GM12872 (cell line): ENCODE results near the gene ZIC1.

ENCODE experiments used
- CTCF ChIP-seq: IDR thresholded peaks from 3 replicates; pipeline ENCODE4 v1.5.1; 2011; ENCODE audit warnings: low read depth, mild to moderate bottlenecking, low read length, moderate library complexity; ENCODE audit not compliant: insufficient read depth

ZIC1 gene

GRCh38 chr3:147404800-147405230 is 4.3 kb upstream of the ZIC1 start:
- no peak for TF ChIP-seq CTCF

GRCh38 chr3:147405231-147406027 is 3.7 kb upstream of the ZIC1 start:
- no peak for TF ChIP-seq CTCF

- no peak for TF ChIP-seq CTCF
These were observed 2.9 kb upstream of the ZIC1 start, which contains the start of gene ZIC4 for GRCh38 chr3:147406028-147406931. Gene ZIC4, minus strand, starts transcription at chr3:147406543. Its CDS starts 3,746 bp downstream, at chr3:147402797.

DNA sequence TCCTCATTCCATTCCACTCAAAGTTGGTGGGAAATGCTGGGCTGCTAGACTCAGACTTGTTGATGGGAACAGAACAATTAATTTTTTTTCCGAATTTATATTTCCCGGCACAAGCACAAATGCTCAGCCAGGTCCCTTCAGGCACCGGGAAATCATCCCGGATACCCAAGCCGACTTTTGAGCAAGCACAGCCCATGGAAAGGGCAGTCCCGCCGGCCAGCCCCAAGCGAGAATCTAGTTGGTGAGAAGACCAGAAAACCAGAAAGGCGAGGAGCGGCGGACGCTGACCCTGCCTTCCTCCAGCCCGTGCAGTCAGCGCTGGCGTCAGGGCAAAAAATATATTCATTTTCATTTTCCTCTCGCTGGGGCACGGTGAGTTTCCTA is 2.1 kb upstream of the ZIC1 start:
- no peak for TF ChIP-seq CTCF

DNA sequence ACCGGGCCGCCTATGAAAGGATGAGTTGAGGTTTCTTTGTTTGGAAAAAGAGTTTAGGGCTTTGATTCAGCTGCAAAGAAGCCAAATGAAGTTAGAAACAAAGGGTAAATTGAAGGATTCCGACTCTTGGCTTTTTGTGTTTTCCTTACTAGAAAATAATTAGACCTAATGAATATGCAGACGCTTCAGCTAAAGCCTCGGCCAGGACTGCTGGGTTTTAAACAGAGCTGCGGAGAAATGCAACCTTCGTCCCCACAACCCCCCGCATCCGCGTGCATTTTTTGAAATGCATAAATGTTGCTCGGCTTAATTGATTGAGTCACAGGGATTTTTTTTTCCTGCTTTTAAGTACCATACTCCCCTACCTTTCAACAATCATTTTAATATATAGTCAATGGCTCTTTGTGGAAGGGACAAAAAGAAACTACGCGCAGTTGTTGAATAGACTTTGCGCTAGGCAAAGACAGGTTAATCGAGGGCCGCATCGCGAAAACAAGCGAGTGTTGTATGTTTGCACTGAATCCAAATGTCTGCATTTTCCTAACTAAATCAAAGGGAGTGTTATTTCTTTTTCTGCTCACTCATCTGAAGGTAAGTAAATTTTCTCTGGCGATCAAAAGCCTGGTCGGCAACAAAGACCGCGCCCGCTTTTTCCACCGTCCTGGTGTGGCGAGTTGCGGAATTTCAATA is 1.5 kb upstream of the ZIC1 start:
- TF ChIP-seq CTCF = no peak

DNA sequence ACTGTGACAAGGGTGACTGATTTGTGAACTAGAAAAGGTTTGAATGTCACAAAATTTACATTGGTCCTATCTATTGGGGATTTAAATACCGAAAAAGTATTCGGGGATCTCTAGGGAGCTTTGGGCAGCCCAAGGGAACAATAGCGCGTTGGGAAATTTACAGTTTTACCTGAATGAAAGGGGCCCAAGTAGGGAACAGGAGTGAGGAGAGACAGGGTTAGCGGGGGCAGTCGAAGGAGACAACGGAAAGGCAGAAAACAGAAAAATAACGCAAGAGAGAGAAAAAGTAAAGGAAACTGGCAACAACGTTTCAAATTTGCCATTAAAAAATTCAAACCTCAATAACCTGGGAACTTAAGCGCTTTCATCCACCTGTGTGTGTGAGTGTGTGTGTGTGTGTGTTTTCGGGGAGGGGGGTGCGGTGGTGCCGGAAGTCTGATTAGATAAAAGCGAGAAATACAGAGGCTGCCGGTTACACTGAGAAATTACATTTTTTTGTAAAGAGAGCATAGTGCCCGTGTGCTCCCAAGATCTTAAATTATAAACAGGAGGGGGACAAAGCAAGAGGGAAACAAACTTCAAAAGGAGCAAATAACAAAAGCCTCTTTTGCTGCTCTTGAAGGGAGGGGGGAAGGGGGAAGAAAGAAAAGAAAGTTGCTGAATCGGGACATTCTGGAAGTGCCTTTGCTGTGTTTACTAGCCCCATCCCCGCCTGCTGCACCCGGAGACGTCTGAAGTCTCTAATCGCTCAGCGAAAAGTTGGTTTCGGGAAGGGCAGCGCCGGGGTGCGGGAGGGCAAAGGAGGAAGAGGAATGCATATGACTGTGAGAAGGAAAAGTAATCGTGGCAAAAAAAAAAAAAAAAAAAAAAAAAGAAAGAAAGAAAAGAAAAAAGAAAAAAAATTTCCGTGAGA is 721 bp upstream of the ZIC1 start:
- TF ChIP-seq CTCF = no peak
